Ishikawa (cell line): ENCODE measurements around the gene HCAR2.

Source experiments
- CEBPB ChIP-seq: IDR thresholded peaks from 2 replicates; pipeline ENCODE4 v1.6.1; 2012
- EGR1 ChIP-seq: IDR thresholded peaks from 2 replicates; pipeline ENCODE4 v1.6.1; 2012
- EP300 ChIP-seq: IDR thresholded peaks from 2 replicates; pipeline ENCODE4 v1.6.1; 2012; ENCODE audit warnings: borderline replicate concordance
- MAX ChIP-seq: IDR thresholded peaks from 2 replicates; pipeline ENCODE4 v1.6.1; 2012
- NFIC ChIP-seq: IDR thresholded peaks from 2 replicates; pipeline ENCODE4 v1.6.1; 2012
- RAD21 ChIP-seq: IDR thresholded peaks from 2 replicates; pipeline ENCODE4 v1.6.1; 2012; ENCODE audit warnings: low read depth
- REST ChIP-seq: IDR thresholded peaks from 2 replicates; pipeline ENCODE4 v1.6.1; 2012; ENCODE audit warnings: low read depth, mild to moderate bottlenecking
- TAF1 ChIP-seq: IDR thresholded peaks from 2 replicates; pipeline ENCODE4 v1.6.1; 2012; ENCODE audit warnings: low read depth, mild to moderate bottlenecking
- TCF12 ChIP-seq: IDR thresholded peaks from 2 replicates; pipeline ENCODE4 v1.6.1; 2012; ENCODE audit warnings: low read depth
- TEAD4 ChIP-seq: IDR thresholded peaks from 2 replicates; pipeline ENCODE4 v1.6.1; 2012
- YY1 ChIP-seq: IDR thresholded peaks from 2 replicates; pipeline ENCODE4 v1.6.1; 2012; ENCODE audit warnings: low read depth

- TF ChIP-seq RAD21: no peak
- no peak for TF ChIP-seq NFIC
- TF ChIP-seq REST: no peak
- TF ChIP-seq CEBPB: no peak
- no peak for TF ChIP-seq EP300
- no peak for TF ChIP-seq MAX
- TF ChIP-seq EGR1: no peak
- TF ChIP-seq TAF1: no peak
- TF ChIP-seq TCF12: no peak
- no peak for TF ChIP-seq YY1
- no peak for TF ChIP-seq TEAD4
Measured at GRCh38 chr12:122661938-122662337, 41.2 kb downstream of the HCAR2 start.
